Suppressor macrophage treated with lipopolysaccharide for 1 hour (primary cell): ENCODE data around the gene PPM1J.
"Not testable (repeated sequence)": the region's sequence is repeated elsewhere in the genome, so short reads cannot be mapped to it uniquely, and the experiment has no call there.

ENCODE experiments used
- DNase-seq, 3 donors: peaks; one replicate each; pipeline ENCODE4 v3.0.0-alpha.2; 2020 to 2022

Gene PPM1J

DNA sequence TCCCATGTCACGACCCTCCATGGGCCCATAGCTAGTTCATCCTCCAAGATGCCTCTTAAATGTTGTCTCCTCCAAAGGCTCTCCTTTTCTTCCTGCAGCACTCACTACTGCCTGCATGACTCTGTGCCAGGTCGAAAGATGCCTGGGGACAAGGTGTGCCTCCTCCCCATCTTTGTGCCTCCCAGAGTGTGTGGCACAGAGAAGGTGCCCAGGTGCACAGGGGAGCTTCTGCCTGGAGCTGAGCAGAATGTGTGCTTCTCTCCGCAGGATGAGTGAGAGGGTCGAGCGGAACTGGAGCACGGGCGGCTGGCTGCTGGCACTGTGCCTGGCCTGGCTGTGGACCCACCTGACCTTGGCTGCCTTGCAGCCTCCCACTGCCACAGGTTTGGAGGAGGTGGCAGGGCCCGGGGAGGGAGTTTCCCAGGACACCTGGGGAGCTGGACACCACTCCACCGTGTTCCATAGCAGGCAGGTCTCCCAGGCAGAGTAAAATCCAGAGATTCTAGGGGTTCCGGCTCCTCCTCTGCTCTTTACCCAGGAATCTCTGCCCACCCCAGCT, 6.9 kb upstream of the PPM1J start:
- no peak for DNase-seq

DNA sequence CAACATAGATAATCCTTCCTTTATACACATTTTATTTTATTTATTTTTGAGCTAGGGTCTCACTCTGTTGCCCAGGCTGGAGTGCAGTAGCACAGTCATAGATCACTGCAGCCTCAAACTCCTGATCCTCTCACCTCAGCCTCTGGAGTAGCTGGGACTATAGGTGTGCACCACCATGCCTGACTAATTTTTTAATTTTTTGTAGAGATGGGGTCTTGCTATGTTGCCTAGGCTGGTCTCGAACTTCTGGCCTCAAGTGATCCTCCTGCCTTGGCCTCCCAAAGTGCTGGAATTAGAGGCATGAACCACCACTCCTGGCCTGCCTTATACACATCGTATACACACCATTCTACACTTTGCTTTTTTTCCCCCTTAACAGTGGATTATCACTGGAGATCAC, 6.2 kb upstream of the PPM1J start:
- not testable (repeated sequence) for DNase-seq

GRCh38 chr1:112720800-112721199, 5.7 kb upstream of the PPM1J start:
- peak; percentile 58 to 67 (median 65) for DNase-seq

GRCh38 chr1:112719706-112720105, 4.6 kb upstream of the PPM1J start:
- no peak for DNase-seq

DNA sequence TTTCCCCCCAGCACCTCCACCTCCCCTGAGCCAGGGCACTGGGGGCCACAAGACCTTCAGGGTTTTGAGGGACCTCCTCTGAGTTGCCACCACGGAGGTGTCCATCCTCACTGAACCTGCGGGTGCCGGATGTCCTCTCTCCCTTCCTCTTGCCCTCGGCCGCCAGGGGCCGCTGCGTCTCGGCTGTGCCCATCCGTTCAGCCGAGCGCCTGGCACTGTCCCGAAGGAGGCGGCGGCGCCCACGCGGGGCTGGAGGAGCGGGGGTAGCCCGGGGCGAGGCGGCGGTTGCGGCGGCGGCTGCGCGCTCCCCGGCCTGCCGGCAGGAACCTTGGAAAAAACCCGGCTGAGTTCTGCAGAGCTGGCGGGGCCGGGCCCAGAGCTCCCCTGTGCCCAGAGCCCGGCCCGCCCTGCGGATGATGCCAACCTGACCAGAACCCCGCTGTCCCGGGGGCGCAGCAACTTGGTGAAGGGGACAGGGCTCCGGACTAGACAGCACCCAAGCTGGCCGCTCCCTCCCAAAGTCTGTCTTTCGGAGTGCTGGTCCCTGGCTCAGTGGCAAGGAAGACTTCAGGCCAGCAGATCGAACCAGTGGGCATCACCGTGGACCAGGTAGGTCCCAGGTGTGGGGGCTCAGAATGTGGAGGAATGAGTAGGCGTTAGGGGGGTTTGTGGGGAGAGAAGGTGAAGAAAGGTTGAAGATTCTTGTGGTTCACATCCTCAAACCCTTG, 3.7 kb upstream of the PPM1J start:
- DNase-seq = peak; percentile 91 to 97 (median 95)

DNA sequence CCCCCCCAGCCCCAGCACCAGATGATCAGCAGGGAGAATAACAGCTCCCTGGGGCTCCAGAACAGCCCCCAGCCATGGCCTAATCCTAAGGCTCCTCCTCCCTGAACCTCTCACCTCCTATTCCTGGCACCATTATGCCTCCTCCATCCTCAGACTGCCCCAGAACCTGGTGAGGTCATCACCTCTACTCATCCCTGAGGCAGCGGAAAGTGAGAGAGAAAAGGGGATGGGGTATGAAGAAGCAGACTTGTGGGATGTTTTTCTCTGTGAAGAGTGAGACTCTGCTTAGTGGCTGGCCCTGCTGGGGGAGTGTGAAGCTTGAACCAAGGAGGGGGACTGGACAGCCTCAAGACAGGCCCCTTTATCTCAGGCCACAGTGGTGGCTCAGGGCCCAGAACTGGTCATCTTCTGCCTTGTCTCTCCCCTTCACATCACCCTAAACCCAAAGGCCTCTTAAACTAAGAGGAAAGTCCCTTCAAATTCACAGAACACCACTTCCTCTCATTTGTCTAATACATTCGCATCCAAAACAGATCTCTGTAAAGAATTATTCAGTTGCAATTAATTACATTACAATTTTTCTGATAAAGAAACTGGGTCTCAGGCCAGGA, 2.2 kb upstream of the PPM1J start:
- peak; percentile 58 to 64 (median 61) for DNase-seq

GRCh38 chr1:112716133-112716720, 1.1 kb upstream of the PPM1J start:
- DNase-seq = peak; percentile 93 to 95 (median 94)

DNA sequence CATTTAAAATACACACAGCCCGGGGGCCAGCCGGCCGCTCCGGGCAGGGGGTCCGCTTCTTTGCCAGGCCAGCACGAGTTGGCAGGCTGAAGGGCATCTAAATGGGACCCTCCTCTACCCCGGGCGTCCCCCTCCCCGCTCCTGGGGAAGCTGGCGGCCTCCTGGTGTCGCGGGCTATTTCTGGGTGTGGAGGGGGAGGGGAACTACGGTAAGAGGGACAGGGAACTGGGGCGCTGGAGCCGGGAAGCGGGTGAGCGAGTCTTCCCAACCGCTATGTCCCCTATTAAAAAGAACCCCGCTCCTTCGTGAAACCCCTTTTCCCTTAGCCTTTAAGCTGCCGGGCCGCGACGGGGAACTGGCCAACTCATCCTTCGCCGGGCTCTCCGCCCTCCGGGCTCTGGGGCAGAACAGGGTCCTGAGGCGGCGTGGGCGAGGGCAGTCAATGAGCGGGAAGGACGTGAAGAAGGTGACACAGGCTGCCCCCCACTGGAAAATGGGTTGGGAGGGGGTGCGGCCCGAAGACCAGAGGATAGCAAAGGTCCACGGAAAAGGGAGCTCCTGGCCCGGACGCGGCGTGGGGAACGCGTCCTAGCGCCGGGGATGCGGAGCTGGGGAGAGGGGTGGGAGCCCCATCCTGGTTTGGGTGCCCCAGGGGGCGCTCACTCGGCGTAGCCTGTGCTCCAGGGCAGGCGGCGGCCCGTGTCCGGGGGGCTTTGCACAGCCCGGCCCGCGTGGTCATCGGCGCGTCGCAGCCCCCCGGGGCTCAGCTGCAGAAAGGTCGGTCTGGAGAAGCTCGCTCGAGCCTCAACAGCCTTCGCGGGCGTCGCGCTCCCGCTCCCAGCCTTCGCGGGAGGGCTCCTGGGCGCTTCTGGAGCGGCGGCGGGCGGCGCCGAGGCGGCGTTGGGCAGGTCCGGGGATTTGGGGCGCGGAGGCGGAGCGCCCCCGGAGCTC, 544 bp downstream of the PPM1J start:
- peak; percentile 51 to 65 (median 57) for DNase-seq

DNA sequence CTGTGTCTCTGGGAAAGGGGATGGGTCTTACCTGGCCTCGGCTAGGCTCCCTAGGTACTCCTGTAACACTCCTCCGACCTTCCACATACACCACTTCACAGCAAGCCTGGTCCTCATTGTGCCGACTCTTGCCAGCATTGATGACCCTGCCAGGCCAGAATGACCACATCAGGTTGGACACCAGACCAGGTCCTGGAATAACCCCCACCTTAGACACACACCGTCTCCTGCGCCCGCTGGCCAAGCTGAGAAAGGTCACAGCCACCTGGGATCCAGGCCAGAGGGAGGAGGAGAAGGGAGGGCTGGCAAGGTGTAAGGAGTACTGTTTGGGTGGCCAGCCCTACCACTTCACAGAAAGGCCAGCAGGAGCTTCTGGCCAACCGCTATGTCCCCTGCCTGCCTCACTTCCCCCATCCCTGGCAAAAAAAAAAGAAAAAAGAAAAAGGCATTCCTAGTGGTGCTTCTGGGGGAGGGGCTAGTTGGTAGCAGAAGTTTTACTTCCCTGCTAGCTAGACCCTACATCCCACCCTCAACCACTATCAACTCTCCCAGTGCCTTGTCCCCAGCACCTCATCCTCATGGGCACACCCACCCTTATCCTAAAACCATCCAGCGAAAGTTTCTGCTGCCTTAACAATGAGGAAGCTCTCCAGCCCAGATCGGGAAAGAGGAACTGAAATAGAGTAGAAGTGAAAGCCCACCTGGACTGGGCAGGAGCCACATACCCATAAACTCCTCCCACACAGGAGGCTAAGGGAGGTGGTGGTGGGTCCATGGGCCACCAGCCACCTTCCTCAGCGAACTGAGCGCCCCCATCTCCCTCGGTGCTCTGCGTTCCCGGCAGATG, 1.4 kb downstream of the PPM1J start:
- DNase-seq = peak; percentile 71 to 72 (median 71)

DNA sequence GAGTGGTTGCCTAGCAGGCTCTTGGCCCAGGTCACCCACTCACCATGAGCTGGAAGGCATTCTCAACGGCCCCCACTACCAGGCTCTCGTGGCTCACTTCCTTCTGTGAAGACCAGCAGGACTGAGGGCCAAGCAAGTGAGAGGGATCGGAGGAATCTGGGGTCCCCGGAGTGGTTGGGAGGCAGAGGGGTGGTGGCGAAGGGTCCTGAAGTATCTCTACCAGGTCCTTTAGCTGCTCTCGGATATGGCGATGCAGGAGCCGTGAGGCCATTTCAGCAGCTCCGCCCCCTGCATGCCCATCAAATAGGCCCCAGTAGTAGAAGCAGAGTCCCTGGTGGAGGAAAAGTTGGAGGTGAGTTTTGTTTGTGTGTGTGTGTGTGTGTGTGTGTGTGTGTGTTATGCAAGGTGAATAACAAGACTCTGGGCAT, 2.4 kb downstream of the PPM1J start:
- no peak for DNase-seq

DNA sequence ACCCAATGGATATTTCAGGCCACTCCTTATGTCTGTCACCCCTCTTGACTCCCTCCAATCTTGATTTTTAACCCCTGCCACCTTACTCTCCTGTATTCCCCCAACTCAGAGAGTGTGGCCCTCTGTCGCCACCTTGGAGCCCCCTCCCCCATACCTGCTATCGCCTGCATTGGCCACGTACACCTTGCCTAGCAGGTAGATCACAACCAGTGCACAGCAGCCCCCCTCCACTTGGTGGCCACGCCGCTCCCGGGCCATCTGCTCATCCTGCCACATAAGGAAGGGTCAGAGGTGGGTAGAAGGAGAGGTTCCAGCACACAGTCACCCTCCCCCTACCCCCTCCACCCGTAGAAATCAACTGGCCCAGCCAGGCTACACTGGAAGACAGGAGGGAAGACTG, 2.9 kb downstream of the PPM1J start:
- no peak for DNase-seq

- no peak for DNase-seq
Measured at GRCh38 chr1:112711670-112712069, 3.5 kb downstream of the PPM1J start.

GRCh38 chr1:112711041-112711440, 4.1 kb downstream of the PPM1J start:
- DNase-seq = no peak

DNA sequence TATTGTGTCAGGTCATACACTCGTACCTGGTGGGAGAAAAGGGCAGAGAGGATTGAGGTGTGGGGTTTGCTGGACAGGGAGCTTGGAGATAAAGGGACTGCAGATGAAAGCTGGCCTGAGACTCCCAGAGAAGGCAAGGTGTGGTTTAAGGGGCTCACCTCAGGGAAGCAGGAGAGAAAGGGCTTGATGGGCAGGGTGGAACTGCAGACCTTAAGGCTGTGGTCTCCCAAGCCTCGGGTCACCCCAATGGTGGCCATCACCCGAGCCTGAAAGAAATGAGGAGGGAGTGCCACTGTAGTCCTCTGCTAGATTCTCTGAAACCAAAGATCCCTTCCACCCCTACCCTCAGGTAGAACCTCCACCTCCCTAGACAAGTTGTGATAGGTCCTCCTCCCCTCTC, 4.5 kb downstream of the PPM1J start:
- no peak for DNase-seq

- no peak for DNase-seq
Measured at GRCh38 chr1:112710159-112710558, 5.0 kb downstream of the PPM1J start.

- no peak for DNase-seq
Measured at GRCh38 chr1:112708489-112708888, 6.6 kb downstream of the PPM1J start.

DNA sequence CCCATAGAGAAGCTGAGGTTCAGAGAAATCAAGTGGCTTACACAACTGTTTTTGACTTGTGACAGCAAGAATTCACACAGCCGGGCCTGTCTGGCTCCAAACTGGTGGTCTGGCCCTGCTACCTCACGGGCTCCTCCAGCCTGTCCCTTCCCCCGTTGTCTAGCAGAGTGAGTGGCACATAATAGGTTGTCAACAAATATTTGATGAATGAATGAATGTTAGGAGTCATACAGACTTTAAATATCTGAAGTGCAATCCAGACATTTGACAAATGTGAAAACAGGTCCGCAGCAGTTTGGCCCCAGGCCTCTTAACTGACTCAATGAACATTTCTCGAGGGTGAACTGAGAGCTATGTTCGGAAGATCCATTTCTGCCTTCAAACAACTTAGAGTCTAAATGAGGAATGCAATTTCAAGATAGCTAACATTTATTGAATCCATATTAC, 7.1 kb downstream of the PPM1J start:
- no peak for DNase-seq

GRCh38 chr1:112707221-112708001, 7.7 kb downstream of the PPM1J start:
- DNase-seq = peak; percentile 87 to 93 (median 88)

- DNase-seq = peak; percentile 83 to 96 (median 88)
Measured at GRCh38 chr1:112706505-112707220, 8.5 kb downstream of the PPM1J start, which contains the start of gene RHOC. Gene RHOC (minus strand): TSS chr1:112707127. CDS start chr1:112703799, 3,328 bp downstream.
